IMR-90 (cell line): ENCODE data around the gene HOXD13. TPM values are rescaled to one million over a fixed set of nuclear protein-coding genes. Genes with fewer than 3 reads are reported as not detected.

Source experiments
- CEBPB ChIP-seq: IDR thresholded peaks from 2 replicates; pipeline ENCODE4 v1.6.1; 2012; ENCODE audit warnings: low read depth, low read length, improper control_type of control experiment
- MAZ ChIP-seq: IDR thresholded peaks from 2 replicates; pipeline ENCODE4 v1.6.1; 2012; ENCODE audit warnings: low read depth, mild to moderate bottlenecking, low read length, improper control_type of control experiment, moderate library complexity, borderline replicate concordance
- polyA plus RNA-seq, 3 experiments: library from polyadenylated mRNA; depleted of rRNA; stranded (reverse); fragments of >200 nt; gene quantifications; 2 replicates each; pipeline ENCODE4 v1.2.3, GENCODE V29; 2012; ENCODE audit warnings: low replicate concordance in 1 of 3
- total RNA-seq: library from RNA; depleted of rRNA; stranded (reverse); fragments of >200 nt; gene quantifications from 2 replicates; pipeline ENCODE4 v1.2.3, GENCODE V29; 2012
- TF ChIP-seq, protein P1 (sequence below): fragments of 150-350 bp; IDR thresholded peaks from 2 replicates; pipeline ENCODE4 v1.6.1; 2016; ENCODE audit warnings: low read depth, mild to moderate bottlenecking, low read length, moderate library complexity, borderline replicate concordance
- TF ChIP-seq, protein P2 (sequence below): fragments of 150-350 bp; IDR thresholded peaks from 2 replicates; pipeline ENCODE4 v1.6.1; 2017; ENCODE audit warnings: mild to moderate bottlenecking, antibody characterized with exemption, low read length, low read depth

Gene HOXD13
- total and polyA plus RNA-seq, 2 of the 4 experiments (the other 2 are of a cell fraction): not detected

GRCh38 chr2:176072951-176073904 is 19.3 kb upstream of the HOXD13 start (continued):
- TF ChIP-seq, protein P1, sequence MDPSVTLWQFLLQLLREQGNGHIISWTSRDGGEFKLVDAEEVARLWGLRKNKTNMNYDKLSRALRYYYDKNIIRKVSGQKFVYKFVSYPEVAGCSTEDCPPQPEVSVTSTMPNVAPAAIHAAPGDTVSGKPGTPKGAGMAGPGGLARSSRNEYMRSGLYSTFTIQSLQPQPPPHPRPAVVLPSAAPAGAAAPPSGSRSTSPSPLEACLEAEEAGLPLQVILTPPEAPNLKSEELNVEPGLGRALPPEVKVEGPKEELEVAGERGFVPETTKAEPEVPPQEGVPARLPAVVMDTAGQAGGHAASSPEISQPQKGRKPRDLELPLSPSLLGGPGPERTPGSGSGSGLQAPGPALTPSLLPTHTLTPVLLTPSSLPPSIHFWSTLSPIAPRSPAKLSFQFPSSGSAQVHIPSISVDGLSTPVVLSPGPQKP: no peak
- TF ChIP-seq CEBPB (no peak), MAZ (no peak)
- TF ChIP-seq, protein P2, sequence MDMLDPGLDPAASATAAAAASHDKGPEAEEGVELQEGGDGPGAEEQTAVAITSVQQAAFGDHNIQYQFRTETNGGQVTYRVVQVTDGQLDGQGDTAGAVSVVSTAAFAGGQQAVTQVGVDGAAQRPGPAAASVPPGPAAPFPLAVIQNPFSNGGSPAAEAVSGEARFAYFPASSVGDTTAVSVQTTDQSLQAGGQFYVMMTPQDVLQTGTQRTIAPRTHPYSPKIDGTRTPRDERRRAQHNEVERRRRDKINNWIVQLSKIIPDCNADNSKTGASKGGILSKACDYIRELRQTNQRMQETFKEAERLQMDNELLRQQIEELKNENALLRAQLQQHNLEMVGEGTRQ: no peak
